C4-2B (cell line): ENCODE data around the gene LPCAT2.

Source experiments
- H3K27ac ChIP-seq: fragments of 450-650 bp; 2 replicates; pipeline ENCODE4 v1.5.1; 2017
- ZFX ChIP-seq: fragments of 450-650 bp; IDR thresholded peaks from 2 replicates; pipeline ENCODE4 v1.6.1; 2017
- TF ChIP-seq, protein P1 (sequence below): fragments of 450-650 bp; conservative IDR thresholded peaks from 2 replicates; pipeline ENCODE4 v1.5.1; 2017; ENCODE audit warnings: mild to moderate bottlenecking

Gene LPCAT2

DNA sequence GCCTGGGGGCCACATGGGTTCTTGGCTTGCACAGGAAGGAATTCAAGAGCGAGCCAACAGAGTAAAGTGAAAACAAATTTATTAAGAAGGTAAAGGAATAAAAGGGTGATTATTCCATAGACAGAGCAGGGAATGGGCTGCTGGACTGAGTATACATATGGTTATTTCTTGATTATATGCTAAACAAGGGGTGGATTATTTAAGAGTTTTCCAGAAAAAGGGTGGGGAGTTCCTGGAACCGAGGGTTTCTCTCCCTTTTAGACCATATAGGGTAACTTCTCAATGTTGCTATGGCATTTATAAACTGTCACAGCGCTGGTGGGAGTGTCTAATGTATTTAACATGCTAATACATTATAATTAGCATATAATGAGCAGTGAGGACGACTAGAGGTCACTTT, 27.8 kb upstream of the LPCAT2 start:
- TF ChIP-seq, protein P1, sequence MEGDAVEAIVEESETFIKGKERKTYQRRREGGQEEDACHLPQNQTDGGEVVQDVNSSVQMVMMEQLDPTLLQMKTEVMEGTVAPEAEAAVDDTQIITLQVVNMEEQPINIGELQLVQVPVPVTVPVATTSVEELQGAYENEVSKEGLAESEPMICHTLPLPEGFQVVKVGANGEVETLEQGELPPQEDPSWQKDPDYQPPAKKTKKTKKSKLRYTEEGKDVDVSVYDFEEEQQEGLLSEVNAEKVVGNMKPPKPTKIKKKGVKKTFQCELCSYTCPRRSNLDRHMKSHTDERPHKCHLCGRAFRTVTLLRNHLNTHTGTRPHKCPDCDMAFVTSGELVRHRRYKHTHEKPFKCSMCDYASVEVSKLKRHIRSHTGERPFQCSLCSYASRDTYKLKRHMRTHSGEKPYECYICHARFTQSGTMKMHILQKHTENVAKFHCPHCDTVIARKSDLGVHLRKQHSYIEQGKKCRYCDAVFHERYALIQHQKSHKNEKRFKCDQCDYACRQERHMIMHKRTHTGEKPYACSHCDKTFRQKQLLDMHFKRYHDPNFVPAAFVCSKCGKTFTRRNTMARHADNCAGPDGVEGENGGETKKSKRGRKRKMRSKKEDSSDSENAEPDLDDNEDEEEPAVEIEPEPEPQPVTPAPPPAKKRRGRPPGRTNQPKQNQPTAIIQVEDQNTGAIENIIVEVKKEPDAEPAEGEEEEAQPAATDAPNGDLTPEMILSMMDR = no peak
- no peak for TF ChIP-seq ZFX
- H3K27ac ChIP-seq = no peak overlapping the region

DNA sequence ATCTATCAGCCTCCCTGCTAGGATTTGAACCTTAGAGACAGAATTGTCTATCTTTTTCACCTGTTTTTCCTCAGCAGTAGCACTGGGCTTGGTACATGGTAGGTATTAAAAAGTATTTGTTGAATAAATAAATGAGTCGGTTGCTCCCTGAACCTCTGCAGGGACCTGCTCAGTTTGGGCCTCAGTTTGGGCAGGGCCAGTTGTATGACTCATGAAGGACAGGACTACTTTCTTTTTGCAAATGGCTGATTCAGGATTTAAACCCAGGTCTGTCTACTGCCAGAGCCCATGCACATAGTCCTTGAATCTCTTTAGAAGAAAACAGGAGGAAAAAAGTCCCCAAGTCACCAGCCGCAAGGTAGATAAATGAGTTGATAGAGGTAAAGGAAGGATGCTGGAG, 26.8 kb upstream of the LPCAT2 start:
- TF ChIP-seq, protein P1 = no peak
- TF ChIP-seq ZFX = no peak
- H3K27ac ChIP-seq = no peak overlapping the region

DNA sequence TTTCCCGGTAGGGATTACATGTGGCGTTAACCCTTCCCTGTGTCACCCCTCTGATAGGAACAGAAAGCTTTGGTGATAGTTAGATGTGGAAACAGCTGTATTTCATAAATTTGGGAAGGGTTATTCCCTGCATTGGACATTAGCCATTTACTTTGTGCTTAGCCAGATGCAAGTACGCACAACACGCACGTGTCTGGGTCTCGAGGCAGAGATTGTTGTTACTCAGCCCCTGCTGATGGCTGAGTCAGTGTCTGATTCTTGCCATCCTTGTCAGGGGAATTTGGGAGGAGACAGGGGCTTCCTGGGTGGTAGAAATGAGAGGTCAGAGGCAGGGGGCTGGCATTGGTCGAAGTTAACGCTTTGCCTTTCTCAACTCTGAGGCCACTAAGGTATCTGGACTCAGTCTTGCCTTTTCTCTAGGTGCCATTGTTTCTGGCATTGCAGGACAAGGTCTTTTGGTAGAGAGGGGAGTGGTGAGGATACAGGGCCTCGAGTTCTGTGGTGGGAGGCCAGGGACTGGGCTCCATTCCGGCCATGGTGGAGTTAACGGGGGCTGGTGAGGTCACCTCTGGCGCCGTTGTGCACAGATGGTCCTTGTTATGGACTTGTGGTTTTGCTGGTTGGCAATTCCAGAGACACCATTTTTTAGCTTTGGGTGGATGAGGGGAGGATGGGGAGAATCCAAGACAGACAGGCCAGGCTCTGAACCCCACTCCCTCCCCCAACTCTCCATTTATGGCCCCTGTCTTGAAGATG, 21.6 kb upstream of the LPCAT2 start:
- no peak overlapping the region for H3K27ac ChIP-seq
- TF ChIP-seq, protein P1 = no peak
- no peak for TF ChIP-seq ZFX

DNA sequence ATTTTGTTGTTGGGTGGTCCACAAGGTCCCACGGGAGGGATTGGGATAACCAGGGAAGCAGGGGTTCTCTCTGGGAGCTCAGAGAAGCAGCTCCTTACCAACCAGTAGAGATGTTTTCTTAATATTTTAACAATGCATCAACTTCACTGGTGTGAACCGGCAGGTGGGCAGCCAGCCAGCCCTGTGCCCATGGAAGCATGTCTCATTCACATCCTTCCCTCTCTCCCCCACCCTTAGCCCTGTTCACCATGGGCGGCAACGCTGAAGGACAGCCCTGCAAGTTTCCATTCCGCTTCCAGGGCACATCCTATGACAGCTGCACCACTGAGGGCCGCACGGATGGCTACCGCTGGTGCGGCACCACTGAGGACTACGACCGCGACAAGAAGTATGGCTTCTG, 20.6 kb upstream of the LPCAT2 start:
- no peak overlapping the region for H3K27ac ChIP-seq
- TF ChIP-seq ZFX = no peak
- TF ChIP-seq, protein P1 = no peak

DNA sequence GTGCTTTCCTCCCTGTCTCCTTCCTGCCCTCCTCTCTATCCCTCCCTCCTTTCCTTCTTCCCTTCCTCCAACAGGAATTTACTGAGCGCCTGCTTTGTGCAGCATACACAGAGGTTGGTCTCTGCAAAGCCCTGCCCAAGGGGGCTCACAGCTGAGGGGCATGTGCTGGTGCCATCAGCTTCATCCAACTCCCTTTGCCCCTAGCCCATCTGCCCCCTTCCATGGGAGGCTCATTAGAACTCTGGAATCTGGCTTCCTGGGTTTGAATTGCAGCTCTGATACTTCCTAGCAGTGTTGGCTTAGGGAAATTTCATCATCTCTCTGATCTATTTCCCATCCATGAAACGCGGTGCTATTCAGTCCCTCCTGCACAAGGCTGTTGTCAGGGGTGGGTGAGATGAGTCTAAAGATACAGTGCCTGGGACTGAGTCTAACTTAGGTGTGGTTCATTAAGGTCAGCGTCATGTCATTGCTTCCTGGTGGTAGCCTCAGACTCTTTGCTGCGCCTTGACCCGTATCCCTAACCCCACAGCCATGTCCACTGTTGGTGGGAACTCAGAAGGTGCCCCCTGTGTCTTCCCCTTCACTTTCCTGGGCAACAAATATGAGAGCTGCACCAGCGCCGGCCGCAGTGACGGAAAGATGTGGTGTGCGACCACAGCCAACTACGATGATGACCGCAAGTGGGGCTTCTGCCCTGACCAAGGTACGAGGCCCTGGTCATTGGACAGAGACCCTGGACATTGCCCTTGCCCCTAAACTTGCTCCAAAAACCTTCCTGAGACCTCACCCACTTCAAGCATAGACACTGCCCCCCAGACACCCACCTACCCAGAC, 19.5 kb upstream of the LPCAT2 start:
- TF ChIP-seq, protein P1 = no peak
- TF ChIP-seq ZFX = no peak
- no peak overlapping the region for H3K27ac ChIP-seq

DNA sequence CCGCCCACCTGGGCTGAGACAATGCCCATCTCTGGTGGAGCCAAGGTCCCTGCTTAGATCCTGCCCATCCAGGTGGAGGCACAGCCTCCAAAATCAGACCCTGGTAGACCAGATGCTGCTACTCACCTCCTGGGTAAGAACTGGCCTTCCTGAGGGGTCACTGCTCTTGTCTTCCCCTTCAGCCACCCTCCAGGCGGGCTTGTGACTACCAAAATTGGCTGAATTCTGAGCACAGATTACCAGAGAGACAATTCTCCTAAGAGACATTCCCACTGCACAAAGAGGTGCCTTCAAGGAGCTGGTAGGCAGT, 19.0 kb upstream of the LPCAT2 start:
- TF ChIP-seq, protein P1 = no peak
- no peak for TF ChIP-seq ZFX

DNA sequence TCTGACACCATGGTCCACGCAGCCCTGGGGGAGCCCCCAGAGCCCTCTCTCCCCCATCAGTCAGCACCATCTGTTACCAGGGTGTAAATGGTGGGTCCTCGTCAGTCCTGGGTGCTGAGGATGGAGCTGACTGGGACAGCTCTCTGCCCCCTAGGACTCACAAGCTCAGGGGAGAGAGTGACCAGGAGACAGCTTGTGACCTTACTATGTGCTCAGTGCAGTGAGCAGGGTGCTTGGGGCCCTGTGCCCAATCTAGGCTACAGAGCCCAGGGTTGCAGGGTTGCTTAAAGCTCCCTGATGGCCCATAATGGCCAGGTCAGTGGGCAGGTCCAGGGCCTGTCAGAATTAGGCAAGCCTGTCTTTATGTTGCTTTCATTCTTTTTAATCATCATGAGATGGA, 18.6 kb upstream of the LPCAT2 start:
- no peak for TF ChIP-seq ZFX
- TF ChIP-seq, protein P1 = no peak

More for the DNA sequence above, 19.0 kb upstream of the LPCAT2 start:
- no peak overlapping the region for H3K27ac ChIP-seq

More for the DNA sequence above, 18.6 kb upstream of the LPCAT2 start:
- H3K27ac ChIP-seq = no peak overlapping the region
